GM12878 (cell line): ENCODE data around the gene OTUD3.

ENCODE experiments used
- IKZF1 ChIP-seq: fragments of 450-650 bp; conservative IDR thresholded peaks from 2 replicates; pipeline ENCODE4 v1.6.1; 2017; ENCODE audit warnings: antibody characterized with exemption, mild to moderate bottlenecking
- NFIC ChIP-seq: IDR thresholded peaks from 2 replicates; pipeline ENCODE4 v1.6.1; 2012; ENCODE audit warnings: low read depth, mild to moderate bottlenecking, inconsistent platforms, low read length, moderate library complexity
- POLR2A ChIP-seq: IDR thresholded peaks from 2 replicates; pipeline ENCODE4 v1.6.1; 2011; ENCODE audit warnings: low read depth, mild to moderate bottlenecking, low read length
- RCOR1 ChIP-seq: conservative IDR thresholded peaks from 2 replicates; pipeline ENCODE4 v1.6.1; 2012; ENCODE audit warnings: low read depth, low read length, improper control_type of control experiment
- RELA ChIP-seq: fragments of 450-650 bp; IDR thresholded peaks from 2 replicates; pipeline ENCODE4 v1.8.0; 2014; ENCODE audit warnings: borderline replicate concordance; ENCODE audit not compliant: partially characterized antibody
- RFX5 ChIP-seq: IDR thresholded peaks from 2 replicates; pipeline ENCODE4 v1.6.1; 2011; ENCODE audit warnings: low read depth, low read length, improper control_type of control experiment
- STAT1 ChIP-seq: fragments of 450-650 bp; conservative IDR thresholded peaks from 2 replicates; pipeline ENCODE4 v1.6.1; 2014; ENCODE audit warnings: antibody characterized with exemption, mild to moderate bottlenecking
- TF ChIP-seq, protein P1 (sequence below), 3 experiments: IDR thresholded peaks in 2 of 3; conservative IDR thresholded peaks in 1 of 3; 2 replicates each; pipeline ENCODE4 v1.5.1; 2011; ENCODE audit warnings: low read depth in 3 of 3, low read length in 3 of 3, mild to moderate bottlenecking in 3 of 3, control low read depth in 2 of 3, moderate library complexity in 2 of 3, inconsistent platforms in 1 of 3, mixed read lengths in 1 of 3; ENCODE audit not compliant: control insufficient read depth in 2 of 3, insufficient read depth in 1 of 3; ENCODE audit errors: extremely low read depth in 1 of 3
- TF ChIP-seq, protein P2 (sequence below): fragments of 450-650 bp; IDR thresholded peaks from 2 replicates; pipeline ENCODE4 v1.6.1; 2018; ENCODE audit warnings: borderline replicate concordance, mild to moderate bottlenecking; ENCODE audit not compliant: partially characterized antibody

DNA sequence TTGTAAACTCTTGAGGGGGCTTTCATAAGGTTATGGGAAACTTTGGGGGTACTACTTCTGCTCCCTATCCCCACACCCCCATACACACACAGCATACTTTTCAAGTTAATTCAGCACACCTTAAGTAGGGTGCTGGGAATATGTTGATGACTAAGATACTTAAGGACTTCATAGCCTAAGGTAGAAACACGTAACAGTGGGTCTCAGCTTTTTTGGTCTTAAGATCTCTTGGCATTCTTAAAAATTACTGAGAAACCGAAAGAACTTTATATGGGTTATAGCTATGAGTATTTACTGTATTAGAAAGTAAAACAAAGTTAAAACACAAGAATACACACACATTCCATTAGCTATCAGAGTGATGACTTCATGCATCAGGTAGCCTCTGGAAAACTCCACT is 2.1 kb downstream of the OTUD3 start:
- TF ChIP-seq STAT1 (no peak), NFIC (no peak), RFX5 (no peak), IKZF1 (no peak), POLR2A (no peak), RCOR1 (no peak), RELA (no peak)
- TF ChIP-seq, protein P1, sequence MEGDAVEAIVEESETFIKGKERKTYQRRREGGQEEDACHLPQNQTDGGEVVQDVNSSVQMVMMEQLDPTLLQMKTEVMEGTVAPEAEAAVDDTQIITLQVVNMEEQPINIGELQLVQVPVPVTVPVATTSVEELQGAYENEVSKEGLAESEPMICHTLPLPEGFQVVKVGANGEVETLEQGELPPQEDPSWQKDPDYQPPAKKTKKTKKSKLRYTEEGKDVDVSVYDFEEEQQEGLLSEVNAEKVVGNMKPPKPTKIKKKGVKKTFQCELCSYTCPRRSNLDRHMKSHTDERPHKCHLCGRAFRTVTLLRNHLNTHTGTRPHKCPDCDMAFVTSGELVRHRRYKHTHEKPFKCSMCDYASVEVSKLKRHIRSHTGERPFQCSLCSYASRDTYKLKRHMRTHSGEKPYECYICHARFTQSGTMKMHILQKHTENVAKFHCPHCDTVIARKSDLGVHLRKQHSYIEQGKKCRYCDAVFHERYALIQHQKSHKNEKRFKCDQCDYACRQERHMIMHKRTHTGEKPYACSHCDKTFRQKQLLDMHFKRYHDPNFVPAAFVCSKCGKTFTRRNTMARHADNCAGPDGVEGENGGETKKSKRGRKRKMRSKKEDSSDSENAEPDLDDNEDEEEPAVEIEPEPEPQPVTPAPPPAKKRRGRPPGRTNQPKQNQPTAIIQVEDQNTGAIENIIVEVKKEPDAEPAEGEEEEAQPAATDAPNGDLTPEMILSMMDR (IDR thresholded peaks at IDR 0.05 in 2 of 3, conservative IDR thresholded peaks at IDR 0.05 in 1 of 3; ENCODE audit: control insufficient read depth in 2 of 3, extremely low read depth in 1 of 3, insufficient read depth in 1 of 3, low read depth in 3 of 3, low read length in 3 of 3): no peak
- TF ChIP-seq, protein P2, sequence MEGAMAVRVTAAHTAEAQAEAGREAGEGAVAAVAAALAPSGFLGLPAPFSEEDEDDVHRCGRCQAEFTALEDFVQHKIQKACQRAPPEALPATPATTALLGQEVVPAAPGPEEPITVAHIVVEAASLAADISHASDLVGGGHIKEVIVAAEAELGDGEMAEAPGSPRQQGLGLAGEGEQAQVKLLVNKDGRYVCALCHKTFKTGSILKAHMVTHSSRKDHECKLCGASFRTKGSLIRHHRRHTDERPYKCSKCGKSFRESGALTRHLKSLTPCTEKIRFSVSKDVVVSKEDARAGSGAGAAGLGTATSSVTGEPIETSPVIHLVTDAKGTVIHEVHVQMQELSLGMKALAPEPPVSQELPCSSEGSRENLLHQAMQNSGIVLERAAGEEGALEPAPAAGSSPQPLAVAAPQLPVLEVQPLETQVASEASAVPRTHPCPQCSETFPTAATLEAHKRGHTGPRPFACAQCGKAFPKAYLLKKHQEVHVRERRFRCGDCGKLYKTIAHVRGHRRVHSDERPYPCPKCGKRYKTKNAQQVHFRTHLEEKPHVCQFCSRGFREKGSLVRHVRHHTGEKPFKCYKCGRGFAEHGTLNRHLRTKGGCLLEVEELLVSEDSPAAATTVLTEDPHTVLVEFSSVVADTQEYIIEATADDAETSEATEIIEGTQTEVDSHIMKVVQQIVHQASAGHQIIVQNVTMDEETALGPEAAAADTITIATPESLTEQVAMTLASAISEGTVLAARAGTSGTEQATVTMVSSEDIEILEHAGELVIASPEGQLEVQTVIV: no peak
